ENCODE measurements around the gene PLAAT3.

DNA sequence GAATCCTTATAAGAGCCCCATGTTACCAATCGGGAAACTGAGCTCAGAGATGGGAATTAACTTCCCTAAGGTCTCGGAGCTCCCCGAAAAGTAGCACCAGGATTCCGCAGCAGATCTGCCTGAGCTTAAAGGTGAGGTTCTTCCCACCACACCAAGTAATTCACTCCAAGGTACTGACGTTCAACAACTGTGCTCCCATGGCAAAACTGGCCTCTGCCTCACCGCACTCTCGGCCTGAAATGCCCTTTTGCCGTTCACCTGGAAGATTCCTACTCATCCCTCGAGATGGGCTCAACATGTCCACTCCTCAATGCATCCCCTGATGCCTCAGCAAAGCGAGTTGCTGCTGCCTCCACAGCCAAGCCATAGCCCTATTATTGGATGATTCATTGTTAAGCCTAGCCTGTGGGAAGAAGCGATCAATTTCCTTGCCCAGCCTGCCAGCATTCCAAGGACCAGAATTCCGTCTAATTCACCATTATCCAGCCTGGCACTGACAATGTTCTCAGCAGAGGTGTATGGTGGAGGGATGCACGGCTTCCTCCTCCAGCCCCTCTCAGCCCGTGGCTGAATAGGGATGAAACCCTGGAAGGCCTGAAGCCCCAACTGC lies 4.2 kb downstream of the PLAAT3 start:
- TF ChIP-seq, protein P1, sequence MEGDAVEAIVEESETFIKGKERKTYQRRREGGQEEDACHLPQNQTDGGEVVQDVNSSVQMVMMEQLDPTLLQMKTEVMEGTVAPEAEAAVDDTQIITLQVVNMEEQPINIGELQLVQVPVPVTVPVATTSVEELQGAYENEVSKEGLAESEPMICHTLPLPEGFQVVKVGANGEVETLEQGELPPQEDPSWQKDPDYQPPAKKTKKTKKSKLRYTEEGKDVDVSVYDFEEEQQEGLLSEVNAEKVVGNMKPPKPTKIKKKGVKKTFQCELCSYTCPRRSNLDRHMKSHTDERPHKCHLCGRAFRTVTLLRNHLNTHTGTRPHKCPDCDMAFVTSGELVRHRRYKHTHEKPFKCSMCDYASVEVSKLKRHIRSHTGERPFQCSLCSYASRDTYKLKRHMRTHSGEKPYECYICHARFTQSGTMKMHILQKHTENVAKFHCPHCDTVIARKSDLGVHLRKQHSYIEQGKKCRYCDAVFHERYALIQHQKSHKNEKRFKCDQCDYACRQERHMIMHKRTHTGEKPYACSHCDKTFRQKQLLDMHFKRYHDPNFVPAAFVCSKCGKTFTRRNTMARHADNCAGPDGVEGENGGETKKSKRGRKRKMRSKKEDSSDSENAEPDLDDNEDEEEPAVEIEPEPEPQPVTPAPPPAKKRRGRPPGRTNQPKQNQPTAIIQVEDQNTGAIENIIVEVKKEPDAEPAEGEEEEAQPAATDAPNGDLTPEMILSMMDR (IDR thresholded peaks at IDR 0.05 in 4 of 5, conservative IDR thresholded peaks at IDR 0.05 in 1 of 5) = no peak
- TF ChIP-seq POLR2A (IDR thresholded peaks at IDR 0.05) = no peak
